Fibroblast of peridontal ligament (primary cell): ENCODE measurements around the gene TLL2.
A peak's percentile ranks its signal among the peaks of the same experiment; 100 is the strongest.

Source experiments
- DNase-seq: peaks from one replicate; pipeline ENCODE4 v3.0.0-alpha.2; 2010; ENCODE audit errors: extremely low read depth

The TLL2 gene

GRCh38 chr10:96395931-96396877 is 117.5 kb downstream of the TLL2 start:
- DNase-seq, result peak; percentile 70

DNA sequence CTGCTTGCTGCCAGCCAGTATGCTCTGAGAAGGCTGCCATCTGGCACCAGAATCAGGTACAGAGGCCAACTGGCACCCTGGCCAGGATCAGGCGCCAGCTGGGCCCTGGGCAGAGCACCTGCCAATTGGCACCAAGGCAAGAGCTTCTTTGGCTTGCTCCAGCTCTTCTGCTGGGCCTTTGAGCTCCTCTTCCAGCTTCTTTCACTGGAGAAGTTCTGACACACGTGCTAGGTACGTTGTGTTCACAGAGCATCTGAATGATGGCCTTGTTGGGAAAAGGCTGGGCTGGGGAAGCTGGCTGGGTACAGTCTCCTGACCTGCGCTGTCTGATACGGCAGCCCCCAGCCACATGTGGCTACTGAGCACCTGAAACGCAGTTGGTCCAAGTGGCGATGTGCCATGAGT is 123.3 kb downstream of the TLL2 start:
- no peak for DNase-seq

DNA sequence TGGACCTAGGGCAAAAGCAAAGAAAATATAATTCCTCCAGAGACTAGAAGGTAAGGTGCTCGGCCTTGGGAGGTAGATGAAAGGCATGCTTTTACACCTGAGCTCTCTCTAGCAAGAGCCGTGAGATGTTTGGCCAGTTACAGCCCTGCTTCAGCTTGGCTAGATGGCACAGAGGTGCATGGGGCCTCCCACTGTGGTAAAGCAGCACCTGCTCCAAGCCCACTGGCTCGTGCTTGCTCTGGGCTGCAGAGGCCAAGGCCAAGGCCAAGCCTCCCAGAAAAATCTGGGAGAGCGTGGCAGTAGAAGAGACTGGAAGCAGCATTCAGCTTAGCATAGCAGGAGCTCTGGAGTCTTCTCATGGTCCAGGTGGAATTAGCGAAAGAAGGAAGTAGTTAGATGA is 123.9 kb downstream of the TLL2 start:
- DNase-seq, result no peak

DNA sequence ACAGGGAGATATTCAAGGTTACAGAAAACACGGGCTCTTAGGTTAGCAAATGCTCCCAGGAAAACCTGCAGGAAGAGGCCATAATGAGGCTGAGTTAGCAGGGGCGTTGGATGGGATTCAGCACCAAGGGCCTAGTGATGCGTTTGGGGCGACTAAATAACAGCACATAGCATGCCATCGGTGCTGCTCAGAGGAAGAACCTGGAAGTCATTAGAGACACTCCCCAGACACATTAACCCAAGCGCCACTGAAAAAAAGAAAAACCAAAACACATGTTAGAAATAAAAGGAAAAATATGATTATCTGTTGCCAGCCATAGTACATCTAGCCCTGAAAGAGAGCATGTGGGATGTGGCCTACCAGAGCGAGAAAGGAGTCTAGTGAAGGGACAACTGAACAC is 126.1 kb downstream of the TLL2 start:
- DNase-seq, result peak; percentile 2

DNA sequence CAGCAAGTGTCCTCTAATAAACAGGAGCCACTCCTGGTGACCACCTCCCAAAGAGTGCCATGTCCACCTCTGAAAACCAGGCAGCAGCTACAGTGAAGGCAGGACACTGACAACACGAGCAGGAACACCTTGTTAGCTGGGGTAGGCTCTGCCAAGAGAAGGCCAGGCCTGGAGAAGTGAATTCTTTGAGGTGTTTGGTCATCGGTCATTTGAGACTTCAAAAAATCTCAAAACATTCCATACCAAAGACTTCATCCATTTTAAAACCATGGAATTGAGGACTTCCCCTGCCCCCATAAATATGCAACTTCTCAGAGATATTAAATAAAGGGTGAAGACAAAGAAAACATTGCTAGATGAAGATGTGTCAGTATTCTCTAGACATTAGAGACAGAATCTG is 126.6 kb downstream of the TLL2 start:
- DNase-seq, result no peak

- DNase-seq, result no peak
Observed at GRCh38 chr10:96384506-96384905, 129.2 kb downstream of the TLL2 start.

DNA sequence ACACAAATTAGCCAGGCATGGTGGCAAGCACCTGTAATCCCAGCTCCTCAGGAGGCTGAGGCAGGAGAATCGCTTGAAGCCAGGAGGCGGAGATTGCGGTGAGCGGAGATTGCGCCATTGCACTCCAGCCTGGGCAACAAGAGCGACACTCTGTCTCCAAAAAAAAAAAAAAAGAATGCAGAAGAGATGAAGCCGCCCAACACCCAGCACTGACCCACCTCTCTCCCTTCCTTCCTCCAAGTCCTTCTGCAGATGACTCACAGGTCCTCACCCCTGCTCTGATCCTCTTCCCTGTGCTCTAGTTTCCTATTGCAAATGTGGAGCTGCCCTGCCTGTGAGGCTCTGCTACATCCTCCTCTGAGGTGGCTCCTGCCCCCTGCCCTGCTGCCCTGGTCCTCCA is 132.9 kb downstream of the TLL2 start:
- DNase-seq, result no peak

GRCh38 chr10:96379758-96380157 is 134.0 kb downstream of the TLL2 start:
- DNase-seq, result no peak

DNA sequence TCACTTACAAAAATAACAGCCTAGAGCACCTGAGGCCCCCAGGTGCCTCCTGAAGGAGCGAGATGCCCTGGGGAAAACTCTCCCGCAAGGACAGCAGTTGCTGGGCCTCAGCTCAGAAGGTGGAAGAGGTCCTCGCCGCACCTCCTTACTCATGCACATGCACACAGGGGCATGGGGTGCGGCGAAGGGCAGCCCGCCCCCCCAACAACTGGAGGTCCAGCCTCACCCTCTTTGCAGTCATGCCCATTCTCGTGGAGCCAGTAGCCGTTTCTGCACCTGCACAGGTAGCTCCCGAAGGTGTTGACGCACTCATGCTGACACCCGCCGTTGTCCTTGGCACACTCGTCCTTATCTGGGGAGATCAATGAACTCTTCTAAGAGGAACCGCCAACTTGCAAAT is 135.0 kb downstream of the TLL2 start:
- DNase-seq, result no peak

GRCh38 chr10:96377816-96378294 is 135.9 kb downstream of the TLL2 start:
- no peak for DNase-seq

DNA sequence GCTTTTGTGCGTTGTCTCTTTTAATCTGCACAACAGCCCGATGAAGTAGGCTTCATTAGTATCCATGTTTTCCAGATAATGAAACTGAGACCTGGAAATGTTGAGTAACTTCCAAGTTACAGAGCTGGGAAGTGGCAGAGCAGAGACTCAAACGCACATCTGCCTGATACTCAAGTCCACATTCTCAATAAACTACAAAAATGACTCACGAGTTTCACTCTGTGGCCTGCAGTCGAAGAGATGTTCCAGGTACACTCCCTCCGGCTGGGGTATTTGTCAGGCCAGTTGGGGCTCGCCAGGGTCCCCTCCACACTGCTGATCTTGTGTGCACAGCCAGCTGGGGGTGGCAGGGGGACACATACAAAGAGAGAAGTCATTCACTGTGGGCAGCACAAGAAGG is 137.2 kb downstream of the TLL2 start:
- DNase-seq, result no peak

GRCh38 chr10:96374985-96375830 is 138.5 kb downstream of the TLL2 start:
- DNase-seq, result peak; percentile 80

GRCh38 chr10:96374639-96374984 is 139.1 kb downstream of the TLL2 start:
- no peak for DNase-seq

DNA sequence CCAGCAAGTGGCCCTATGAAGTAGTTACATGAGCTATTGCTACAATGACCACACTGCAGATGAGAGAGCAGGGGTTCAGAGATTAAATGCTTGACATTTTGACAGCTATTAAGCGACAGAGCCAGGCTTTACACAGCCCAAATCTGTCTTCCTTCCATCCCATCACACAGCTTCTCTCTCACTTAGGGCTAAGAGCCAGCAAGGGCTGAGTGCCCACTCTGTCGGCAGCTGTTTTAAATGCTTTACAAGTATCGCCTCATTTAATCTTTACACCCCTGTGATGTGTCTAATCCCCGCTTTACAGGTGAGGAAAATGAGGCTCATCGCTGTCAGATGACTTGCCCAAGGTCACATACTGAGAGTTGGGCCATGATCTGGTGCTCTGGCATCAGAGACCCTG is 139.7 kb downstream of the TLL2 start:
- no peak for DNase-seq

DNA sequence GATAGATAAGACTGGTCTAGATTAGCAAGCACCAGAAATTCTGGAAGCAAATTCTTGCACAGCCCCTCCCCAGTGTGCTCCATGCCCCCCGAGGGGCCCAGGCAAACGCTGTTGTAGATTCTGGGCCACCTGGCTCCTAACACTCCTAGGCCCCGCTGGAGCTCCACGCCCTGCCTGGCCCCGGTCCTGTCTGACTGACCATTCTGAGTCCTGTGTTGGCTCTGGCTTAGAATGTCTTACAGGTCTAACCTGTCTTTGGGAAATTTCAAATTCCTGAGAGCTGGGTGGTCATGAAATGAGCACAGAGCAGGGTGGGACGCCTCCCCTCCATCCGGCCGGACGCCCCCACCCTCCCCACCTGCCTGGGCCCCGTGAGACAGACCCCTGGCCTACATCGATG is 142.4 kb downstream of the TLL2 start:
- DNase-seq, result no peak

DNA sequence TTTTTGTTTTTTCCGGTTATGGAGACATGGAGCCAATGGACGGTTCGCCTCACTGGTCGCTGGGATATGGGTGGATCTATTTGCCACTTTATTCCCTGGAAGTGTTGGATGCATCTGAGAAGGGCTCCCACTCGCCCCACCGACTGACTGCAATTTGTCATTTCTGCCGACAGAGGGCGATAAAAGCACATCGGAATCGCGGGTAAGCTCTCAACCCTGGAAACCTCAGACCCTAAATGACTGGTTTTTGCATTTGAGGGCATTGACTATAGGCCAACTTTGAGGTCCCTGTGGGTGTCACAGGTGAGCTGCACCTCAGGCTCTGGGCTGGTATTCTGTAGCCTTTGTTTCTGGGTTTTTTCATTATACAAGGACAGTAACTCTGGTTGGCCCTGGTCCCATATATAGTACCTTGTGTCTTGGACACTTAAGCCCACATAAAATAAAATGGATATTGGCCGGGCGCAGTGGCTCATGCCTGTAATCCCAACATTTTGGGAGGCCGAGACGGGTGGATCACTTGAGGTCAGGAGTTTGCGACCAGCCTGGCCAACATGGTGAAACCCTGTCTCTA is 143.1 kb downstream of the TLL2 start:
- DNase-seq, result peak; percentile 25

DNA sequence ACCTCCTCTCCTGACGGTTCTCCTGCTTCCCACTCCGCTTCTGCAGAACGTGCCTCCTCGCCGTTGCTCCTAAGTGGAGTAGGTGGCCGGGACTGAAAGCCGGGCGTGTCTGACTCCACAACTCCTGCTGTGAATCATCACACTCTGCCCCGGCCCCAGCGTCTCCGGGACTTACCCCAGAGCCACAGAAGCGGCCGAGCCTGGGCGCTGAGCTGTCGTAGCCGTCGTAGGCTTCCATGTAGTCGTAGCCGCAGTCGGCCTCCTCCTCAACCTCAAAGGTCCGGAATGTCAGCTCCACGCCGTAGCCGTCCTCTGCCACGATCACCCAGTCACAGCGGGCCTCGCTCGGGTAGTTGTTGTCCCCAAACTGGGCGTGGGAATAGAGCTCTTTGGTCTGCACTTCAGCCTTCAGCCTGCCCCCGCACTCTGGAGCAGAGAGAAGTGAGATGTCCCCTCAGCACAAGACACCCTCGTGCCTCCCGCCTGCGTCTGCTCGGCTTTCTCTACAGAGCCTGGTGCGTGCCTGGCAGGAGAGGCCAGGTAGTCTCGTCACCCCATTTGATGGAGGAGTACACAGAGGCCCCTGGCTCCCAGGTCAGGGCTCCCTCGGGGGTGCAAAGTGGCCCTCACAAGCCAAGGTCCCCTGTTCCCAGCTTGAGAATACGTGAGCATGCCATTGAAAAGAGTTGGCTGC is 143.7 kb downstream of the TLL2 start:
- no peak for DNase-seq

DNA sequence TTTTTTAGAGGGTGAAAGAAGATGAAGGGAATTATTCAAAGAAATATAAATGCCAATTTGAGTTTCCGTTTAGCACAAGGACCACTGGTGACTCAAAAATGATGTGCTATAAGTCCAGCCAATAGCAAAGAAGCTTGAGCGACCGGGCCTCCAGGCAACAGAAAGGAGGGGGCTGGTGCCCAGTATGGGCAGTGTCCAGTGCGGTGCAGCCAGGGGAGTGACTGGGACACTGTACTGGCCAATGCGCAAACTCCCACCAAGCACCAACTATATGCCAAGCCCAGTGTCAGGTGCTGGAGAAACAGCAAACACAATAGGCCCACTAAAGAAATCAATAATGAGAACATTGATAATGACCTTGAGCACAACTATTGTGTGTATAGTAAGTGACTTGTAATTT is 144.8 kb downstream of the TLL2 start:
- DNase-seq, result no peak

- no peak for DNase-seq
Observed at GRCh38 chr10:96367470-96367869, 146.3 kb downstream of the TLL2 start.

GRCh38 chr10:96366508-96366907 is 147.2 kb downstream of the TLL2 start:
- DNase-seq, result peak; percentile 9

DNA sequence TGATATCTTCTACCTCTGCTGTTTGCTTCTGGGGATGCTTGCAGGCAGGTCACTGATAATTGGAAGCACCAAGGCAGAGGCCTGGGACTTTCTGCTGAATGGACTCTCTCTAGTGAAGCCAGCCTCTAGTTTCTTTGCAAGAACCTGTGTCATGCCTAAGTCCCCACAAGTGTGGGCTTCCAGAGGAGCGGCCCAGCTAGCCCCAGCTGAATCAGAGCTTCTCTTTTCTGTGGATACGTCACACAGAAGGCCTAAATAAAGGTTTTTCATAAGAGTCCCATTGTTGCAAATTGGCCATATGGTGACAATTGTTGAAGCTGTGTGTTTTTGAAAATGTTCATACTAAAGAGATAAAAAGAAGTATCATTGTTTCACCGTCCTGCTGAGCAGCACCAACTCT is 148.2 kb downstream of the TLL2 start:
- no peak for DNase-seq

DNA sequence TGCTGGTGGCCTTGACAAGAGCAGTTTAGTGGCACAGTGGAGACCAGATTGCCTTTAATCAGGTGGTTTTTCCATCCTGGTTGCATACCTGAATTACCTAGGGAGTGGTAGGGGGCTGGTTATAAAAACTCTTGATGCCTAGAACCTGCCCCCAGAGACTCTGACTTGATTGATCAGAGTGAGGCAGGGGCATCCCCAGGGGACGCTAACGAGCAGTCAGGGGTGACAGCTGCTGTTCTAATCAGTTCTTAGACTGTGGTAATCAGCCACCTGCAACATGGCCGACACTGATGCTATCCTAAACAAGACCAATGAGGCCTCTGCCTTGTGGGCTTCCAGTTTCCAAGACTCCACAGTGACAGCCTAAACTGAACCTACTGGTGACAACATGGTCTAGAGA is 153.0 kb downstream of the TLL2 start:
- DNase-seq, result no peak
